RWPE2 (cell line): ENCODE data around the gene HAPLN3.

Experiments used
- ATAC-seq: fragments of 200-7000 bp; cut with Tn5 transposase; 3 replicates; pipeline ENCODE4 v1.9.1; 2021; ENCODE audit warnings: low read depth
- DNase-seq: peaks from one replicate; pipeline ENCODE4 v3.0.0-alpha.2; 2020; ENCODE audit warnings: low spot score
- H3K27ac ChIP-seq: fragments of 450-650 bp; 2 replicates; pipeline ENCODE4 v1.5.1; 2017; ENCODE audit warnings: mild to moderate bottlenecking; ENCODE audit not compliant: poor library complexity, severe bottlenecking
- H3K27me3 ChIP-seq: fragments of 250-450 bp; sonication (Bioruptor Pico); 2 replicates; pipeline ENCODE4 v1.5.1; 2021; ENCODE audit warnings: mild to moderate bottlenecking, moderate library complexity; ENCODE audit not compliant: insufficient read depth, poor library complexity, severe bottlenecking
- H3K36me3 ChIP-seq: fragments of 250-450 bp; sonication (Bioruptor Pico); 2 replicates; pipeline ENCODE4 v1.5.1; 2020; ENCODE audit warnings: low read depth, mild to moderate bottlenecking, moderate library complexity
- H3K4me1 ChIP-seq: fragments of 250-450 bp; sonication (Bioruptor Pico); 2 replicates; pipeline ENCODE4 v1.5.1; 2021; ENCODE audit warnings: mild to moderate bottlenecking, moderate library complexity; ENCODE audit not compliant: insufficient read depth, poor library complexity, severe bottlenecking
- H3K4me3 ChIP-seq: fragments of 250-450 bp; sonication (Bioruptor Pico); 2 replicates; pipeline ENCODE4 v1.5.1; 2021; ENCODE audit warnings: mild to moderate bottlenecking, moderate library complexity; ENCODE audit not compliant: severe bottlenecking
- H3K9me3 ChIP-seq: fragments of 250-450 bp; sonication (Bioruptor Pico); 2 replicates; pipeline ENCODE4 v1.5.1; 2021; ENCODE audit warnings: mild to moderate bottlenecking, moderate library complexity; ENCODE audit not compliant: severe bottlenecking
- TF ChIP-seq, protein P1 (sequence below): fragments of 450-650 bp; IDR thresholded peaks from one replicate; pipeline ENCODE4 v1.5.1; 2017; ENCODE audit warnings: mild to moderate bottlenecking, moderate library complexity; ENCODE audit not compliant: poor library complexity, severe bottlenecking

The HAPLN3 gene

DNA sequence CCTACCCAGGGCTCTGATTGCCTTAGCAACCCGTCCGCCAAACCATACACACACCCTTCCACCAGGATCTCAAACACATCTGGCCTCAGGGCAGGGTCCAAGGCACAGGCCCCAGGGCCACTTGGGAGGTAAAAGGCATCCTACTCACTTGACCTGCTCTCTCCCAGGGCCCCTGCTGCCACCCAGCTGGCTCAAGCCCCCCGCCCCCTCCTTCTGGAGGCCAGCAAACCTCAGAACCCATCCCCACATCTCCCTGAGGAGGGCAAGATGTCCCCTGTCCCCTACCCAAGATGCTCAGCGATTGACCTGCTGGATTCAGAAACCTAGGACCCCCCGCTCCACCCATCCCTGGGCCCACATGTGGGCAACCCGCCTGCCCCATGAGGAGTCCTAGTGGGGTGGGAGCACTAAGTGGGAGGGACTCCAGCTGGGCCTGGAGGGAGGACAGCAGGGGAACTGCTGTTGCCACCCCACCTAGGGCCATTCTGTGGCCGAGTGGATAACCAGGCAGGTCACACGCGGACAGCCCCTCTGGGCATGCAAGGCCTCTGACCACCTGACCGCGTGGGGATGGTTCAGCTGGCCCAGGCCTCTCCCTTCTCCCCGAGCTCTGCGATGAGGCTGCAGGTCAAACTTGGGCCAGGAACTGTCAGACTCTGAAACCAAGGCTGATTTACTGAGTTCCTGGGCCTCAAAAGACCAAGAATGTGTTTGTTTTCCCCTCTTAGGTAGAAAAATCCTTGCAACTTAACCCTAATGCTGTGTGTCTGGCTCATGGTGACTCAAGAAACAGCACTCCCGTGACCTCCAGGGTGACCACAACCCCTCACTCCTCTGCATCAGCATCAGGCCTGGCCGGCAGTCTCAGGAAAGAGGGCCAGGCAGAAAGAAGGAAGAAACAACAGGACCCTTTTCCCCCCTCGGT, 13.6 kb upstream of the HAPLN3 start:
- no peaks in the 10 kb centered on the region for H3K27me3 ChIP-seq
- H3K4me1 ChIP-seq, result peaks cover 10% of the 10 kb centered on the region
- no peaks in the 10 kb centered on the region for H3K9me3 ChIP-seq
- TF ChIP-seq, protein P1, sequence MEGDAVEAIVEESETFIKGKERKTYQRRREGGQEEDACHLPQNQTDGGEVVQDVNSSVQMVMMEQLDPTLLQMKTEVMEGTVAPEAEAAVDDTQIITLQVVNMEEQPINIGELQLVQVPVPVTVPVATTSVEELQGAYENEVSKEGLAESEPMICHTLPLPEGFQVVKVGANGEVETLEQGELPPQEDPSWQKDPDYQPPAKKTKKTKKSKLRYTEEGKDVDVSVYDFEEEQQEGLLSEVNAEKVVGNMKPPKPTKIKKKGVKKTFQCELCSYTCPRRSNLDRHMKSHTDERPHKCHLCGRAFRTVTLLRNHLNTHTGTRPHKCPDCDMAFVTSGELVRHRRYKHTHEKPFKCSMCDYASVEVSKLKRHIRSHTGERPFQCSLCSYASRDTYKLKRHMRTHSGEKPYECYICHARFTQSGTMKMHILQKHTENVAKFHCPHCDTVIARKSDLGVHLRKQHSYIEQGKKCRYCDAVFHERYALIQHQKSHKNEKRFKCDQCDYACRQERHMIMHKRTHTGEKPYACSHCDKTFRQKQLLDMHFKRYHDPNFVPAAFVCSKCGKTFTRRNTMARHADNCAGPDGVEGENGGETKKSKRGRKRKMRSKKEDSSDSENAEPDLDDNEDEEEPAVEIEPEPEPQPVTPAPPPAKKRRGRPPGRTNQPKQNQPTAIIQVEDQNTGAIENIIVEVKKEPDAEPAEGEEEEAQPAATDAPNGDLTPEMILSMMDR, result no peak
- ATAC-seq, result no peak
- no peak overlapping the region for H3K4me3 ChIP-seq
- no peak overlapping the region for H3K27ac ChIP-seq
- H3K36me3 ChIP-seq, result peaks cover 53% of the 10 kb centered on the region
- DNase-seq, result no peak

DNA sequence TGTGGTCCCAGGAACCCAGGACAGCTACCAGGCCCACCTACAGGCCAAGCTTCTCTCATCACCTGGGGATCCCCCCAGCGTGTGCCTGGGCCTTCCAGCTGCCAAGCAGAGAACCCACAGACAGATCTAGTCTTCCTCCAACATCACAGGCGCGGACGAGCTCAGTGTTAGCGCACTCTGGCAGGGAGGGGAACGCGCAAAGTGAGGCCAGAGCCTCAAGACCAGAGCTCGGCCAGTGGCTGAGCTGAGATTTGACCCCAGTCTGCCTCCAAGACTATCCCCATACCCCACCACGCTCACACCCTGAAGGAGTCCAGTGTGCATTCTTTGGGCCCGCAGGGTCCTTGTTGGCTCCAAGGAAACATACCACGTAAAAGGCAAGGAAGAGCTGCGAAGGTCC, 12.8 kb upstream of the HAPLN3 start:
- DNase-seq (no peak), ATAC-seq (no peak)
- H3K27ac ChIP-seq, result no peak overlapping the region
- peaks cover 62% of the 10 kb centered on the region for H3K36me3 ChIP-seq
- no peaks in the 10 kb centered on the region for H3K9me3 ChIP-seq
- no peak overlapping the region for H3K4me3 ChIP-seq
- peaks cover 9% of the 10 kb centered on the region for H3K4me1 ChIP-seq
- TF ChIP-seq, protein P1, result no peak
- H3K27me3 ChIP-seq, result no peaks in the 10 kb centered on the region

DNA sequence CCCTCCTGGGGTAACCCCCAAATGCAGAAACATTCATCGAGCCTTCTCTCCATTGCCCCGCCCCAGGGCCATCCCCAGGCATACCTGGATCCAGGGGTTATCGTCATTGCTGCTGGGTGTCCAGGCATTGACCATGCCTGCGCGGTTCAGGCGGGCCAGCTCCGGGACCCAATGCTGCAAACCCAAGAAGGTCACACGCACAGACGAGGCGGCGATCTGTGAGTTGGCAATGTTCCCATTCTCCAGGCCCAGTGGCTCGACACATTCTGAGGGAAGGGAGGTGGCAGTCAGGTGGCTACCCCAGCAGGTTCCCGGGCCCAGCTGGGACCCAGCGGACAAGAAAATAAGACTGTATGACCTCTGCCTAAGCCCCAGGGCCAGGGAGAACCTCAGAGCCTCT, 11.8 kb upstream of the HAPLN3 start:
- peaks cover 9% of the 10 kb centered on the region for H3K4me1 ChIP-seq
- peaks cover 72% of the 10 kb centered on the region for H3K36me3 ChIP-seq
- no peak overlapping the region for H3K27ac ChIP-seq

DNA sequence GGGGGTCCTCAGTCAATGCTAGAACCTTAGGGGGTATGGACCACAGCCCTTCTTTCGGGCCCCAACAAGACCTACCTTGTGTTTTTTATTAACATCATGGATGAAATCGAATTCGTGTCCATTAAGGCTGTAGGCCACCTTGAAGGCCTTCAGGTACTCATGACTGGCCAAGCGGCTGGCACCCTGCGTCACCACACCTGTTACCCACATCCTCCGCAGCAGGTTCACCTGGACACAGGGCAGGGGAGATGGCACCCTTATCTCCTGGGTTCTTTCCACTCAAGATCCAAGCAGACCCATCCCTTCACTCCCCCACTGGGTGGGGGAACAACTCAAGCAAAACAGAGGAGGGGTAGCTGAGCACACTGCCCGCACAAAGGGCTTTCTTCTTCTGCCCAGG, 11.2 kb upstream of the HAPLN3 start:
- peaks cover 77% of the 10 kb centered on the region for H3K36me3 ChIP-seq
- no peaks in the 10 kb centered on the region for H3K27me3 ChIP-seq
- peaks cover 4% of the 10 kb centered on the region for H3K4me1 ChIP-seq
- no peaks in the 10 kb centered on the region for H3K9me3 ChIP-seq
- DNase-seq, result no peak
- no peak overlapping the region for H3K4me3 ChIP-seq
- TF ChIP-seq, protein P1, result no peak
- no peak overlapping the region for H3K27ac ChIP-seq
- no peak for ATAC-seq

More for the DNA sequence above, 11.8 kb upstream of the HAPLN3 start:
- Histone ChIP-seq H3K4me3 (no peak overlapping the region), H3K27me3 (no peaks in the 10 kb centered on the region), H3K9me3 (no peaks in the 10 kb centered on the region)
- DNase-seq (no peak), ATAC-seq (no peak)
- TF ChIP-seq, protein P1, result no peak

DNA sequence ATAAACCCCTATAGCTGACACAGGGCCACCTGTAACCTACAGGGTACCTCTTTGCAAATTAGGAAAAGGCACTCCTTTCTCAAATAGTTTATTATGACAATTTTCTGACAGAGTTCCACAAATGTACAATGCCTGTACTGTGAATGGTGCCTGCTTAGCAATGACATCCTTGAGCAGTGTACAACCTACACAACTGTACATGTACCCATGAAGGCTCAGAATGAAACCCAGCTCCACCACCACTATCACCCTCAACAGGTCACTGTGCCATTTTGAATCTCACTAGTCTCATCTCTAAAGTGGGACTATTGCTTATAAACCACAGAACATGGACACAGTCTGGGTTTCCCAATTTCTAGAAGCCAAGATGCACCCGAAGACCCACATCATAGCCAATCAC, 10.8 kb upstream of the HAPLN3 start:
- H3K9me3 ChIP-seq, result no peaks in the 10 kb centered on the region
- H3K4me3 ChIP-seq, result no peak overlapping the region
- peaks cover 79% of the 10 kb centered on the region for H3K36me3 ChIP-seq
- DNase-seq (no peak), ATAC-seq (no peak)
- H3K4me1 ChIP-seq, result no peaks in the 10 kb centered on the region
- no peaks in the 10 kb centered on the region for H3K27me3 ChIP-seq
- TF ChIP-seq, protein P1, result no peak
- H3K27ac ChIP-seq, result no peak overlapping the region
